ENCODE data around the gene WDR59. TPM values are rescaled to one million over a fixed set of nuclear protein-coding genes. Genes with fewer than 3 reads are reported as not detected.
"Not testable (repeated sequence)": the region's sequence is repeated elsewhere in the genome, so short reads cannot be mapped to it uniquely, and the experiment has no call there.

WDR59 gene
- total and polyA plus RNA-seq, 2 donors from 2014 or later: 32.6 to 60.0 TPM

GRCh38 chr16:75017670-75018525 is 33.0 kb upstream of the WDR59 start:
- no peaks in the 10 kb centered on the region for H3K27me3 ChIP-seq (ENCODE audit: control insufficient read depth, insufficient read depth, low read length)
- H3K9me3 ChIP-seq (ENCODE audit: control insufficient read depth in 2 of 3, insufficient read depth in 1 of 3, low read length in 3 of 3): no peaks in the 10 kb centered on the region
- no peak for TF ChIP-seq CTCF (IDR thresholded peaks at IDR 0.05; ENCODE audit: borderline replicate concordance, extremely low read depth, insufficient read depth)
- H3K4me3 ChIP-seq (ENCODE audit: low read length in 3 of 3): no peak overlapping the region
- H3K27ac ChIP-seq (ENCODE audit: low read depth in 2 of 2, low read length in 2 of 2): no peak overlapping the region
- intact Hi-C loops (cut with DNase I): no loop called here
- H3K36me3 ChIP-seq (ENCODE audit: control insufficient read depth in 2 of 3, insufficient read depth in 3 of 3, low read length in 3 of 3): no peaks in the 10 kb centered on the region
- FAIRE-seq (no peak), DNase-seq (no peak)
- peaks cover 0 to 4% (median 0%) of the 10 kb centered on the region in 3 donors for H3K4me1 ChIP-seq (ENCODE audit: control insufficient read depth in 2 of 3, insufficient read depth in 2 of 3, low read depth in 1 of 3, low read length in 3 of 3)
- no peak overlapping the region for H3K9ac ChIP-seq (ENCODE audit: low read length in 3 of 3)

- H3K4me1 ChIP-seq (ENCODE audit: control insufficient read depth in 2 of 3, insufficient read depth in 2 of 3, low read depth in 1 of 3, low read length in 3 of 3): peaks cover 0 to 13% (median 10%) of the 10 kb centered on the region in 3 donors
- intact Hi-C loops (cut with DNase I); H3K9me3 ChIP-seq (ENCODE audit: control insufficient read depth in 2 of 3, insufficient read depth in 1 of 3, low read length in 3 of 3); H3K36me3 ChIP-seq (ENCODE audit: control insufficient read depth in 2 of 3, insufficient read depth in 3 of 3, low read length in 3 of 3); FAIRE-seq; H3K27me3 ChIP-seq (ENCODE audit: control insufficient read depth, insufficient read depth, low read length); H3K27ac ChIP-seq (ENCODE audit: low read depth in 2 of 2, low read length in 2 of 2); H3K9ac ChIP-seq (ENCODE audit: low read length in 3 of 3); H3K4me3 ChIP-seq (ENCODE audit: low read length in 3 of 3); DNase-seq: not testable (repeated sequence)
Observed at GRCh38 chr16:75016451-75017081, 31.6 kb upstream of the WDR59 start.

GRCh38 chr16:75014318-75014717 is 29.4 kb upstream of the WDR59 start:
- H3K9me3 ChIP-seq (ENCODE audit: control insufficient read depth in 2 of 3, insufficient read depth in 1 of 3, low read length in 3 of 3): no peaks in the 10 kb centered on the region
- intact Hi-C loops (cut with DNase I): no loop called here
- no peaks in the 10 kb centered on the region for H3K36me3 ChIP-seq (ENCODE audit: control insufficient read depth in 2 of 3, insufficient read depth in 3 of 3, low read length in 3 of 3)
- H3K4me1 ChIP-seq (ENCODE audit: control insufficient read depth in 2 of 3, insufficient read depth in 2 of 3, low read depth in 1 of 3, low read length in 3 of 3): peaks cover 0 to 16% (median 12%) of the 10 kb centered on the region in 3 donors
- H3K27me3 ChIP-seq (ENCODE audit: control insufficient read depth, insufficient read depth, low read length): no peaks in the 10 kb centered on the region
- TF ChIP-seq CTCF (IDR thresholded peaks at IDR 0.05; ENCODE audit: borderline replicate concordance, extremely low read depth, insufficient read depth): no peak
- no peak overlapping the region for H3K9ac ChIP-seq (ENCODE audit: low read length in 3 of 3)
- no peak overlapping the region for H3K4me3 ChIP-seq (ENCODE audit: low read length in 3 of 3)
- no peak for DNase-seq
- FAIRE-seq: no peak
- H3K27ac ChIP-seq (ENCODE audit: low read depth in 2 of 2, low read length in 2 of 2): no peak overlapping the region

GRCh38 chr16:75013123-75013522 is 28.2 kb upstream of the WDR59 start:
- H3K4me3 ChIP-seq (ENCODE audit: low read length in 3 of 3); intact Hi-C loops (cut with DNase I); H3K9me3 ChIP-seq (ENCODE audit: control insufficient read depth in 2 of 3, insufficient read depth in 1 of 3, low read length in 3 of 3); DNase-seq; H3K27me3 ChIP-seq (ENCODE audit: control insufficient read depth, insufficient read depth, low read length); FAIRE-seq; H3K9ac ChIP-seq (ENCODE audit: low read length in 3 of 3); H3K36me3 ChIP-seq (ENCODE audit: control insufficient read depth in 2 of 3, insufficient read depth in 3 of 3, low read length in 3 of 3): not testable (repeated sequence)
- Histone ChIP-seq H3K27ac (ENCODE audit: low read depth in 2 of 2, low read length in 2 of 2) (peak overlapping the region in 1 of 2 donors; percentile 89), H3K4me1 (ENCODE audit: control insufficient read depth in 2 of 3, insufficient read depth in 2 of 3, low read depth in 1 of 3, low read length in 3 of 3) (peaks cover 0 to 16% (median 12%) of the 10 kb centered on the region in 3 donors)
